K562 (cell line): ENCODE measurements around the gene MEA1. TPM values are rescaled to one million over a fixed set of nuclear protein-coding genes. Genes with fewer than 3 reads are reported as not detected.
"Not testable (repeated sequence)": the region's sequence is repeated elsewhere in the genome, so short reads cannot be mapped to it uniquely, and the experiment has no call there.

Experiments
- ATAC-seq: fragments of 200-7000 bp; cut with Tn5 transposase; 3 replicates; pipeline ENCODE4 v1.9.1; 2020; ENCODE audit warnings: moderate library complexity
- BruUV-seq: library from RNA; stranded (reverse); fragments of 400-500 nt; replicated peaks from 2 replicates; lab custom pipeline; 2021; lab: Mats Ljungman, UMichigan
- CTCF ChIA-PET: fragments of 300-600 bp; formaldehyde crosslinking; extraction: SDS; loops from one replicate; lab custom pipeline; 2021; ENCODE audit warnings: low intra/inter-chr PET ratio; lab: Yijun Ruan, JAX
- POLR2A ChIA-PET: fragments of 300-600, 350-650 bp; sonication (Branson Sonifier 250); formaldehyde crosslinking; extraction: SDS; loops from one replicate; lab custom pipeline; 2021; ENCODE audit warnings: antibody characterized with exemption, inconsistent platforms; lab: Yijun Ruan, JAX
- DNase-seq, 4 experiments: peaks; one replicate each; pipeline versions ENCODE4 v3.0.0 to v3.0.0-alpha.2; 2011 to 2018; ENCODE audit warnings: low spot score in 3 of 4, mixed read lengths in 3 of 4; ENCODE audit errors: extremely low read depth in 1 of 4
- FAIRE-seq: peaks from 2 replicates; lab custom pipeline; 2011; peaks lifted over from hg19 to GRCh38; lab: Jason Lieb, UNC
- H2AFZ ChIP-seq: 2 replicates; pipeline ENCODE4 v1.6.0; 2011; ENCODE audit warnings: low read depth, low read length, control low read depth, inconsistent platforms
- H3K27ac ChIP-seq: fragments of 200-600 bp; 3 replicates; pipeline ENCODE4 v1.8.0; 2011; ENCODE audit warnings: low read depth, mild to moderate bottlenecking, control low read depth, inconsistent platforms, low read length, moderate library complexity, mixed read lengths; ENCODE audit errors: extremely low read depth
- H3K27me3 ChIP-seq, 2 experiments: fragments of 300-600 bp in 1 of 2; 2 replicates in 1 of 2; 3 replicates in 1 of 2; pipeline versions ENCODE4 v1.6.0 to v1.8.0; 2011; ENCODE audit warnings: inconsistent platforms in 2 of 2, low read length in 2 of 2, mild to moderate bottlenecking in 1 of 2, mixed read lengths in 1 of 2, moderate library complexity in 1 of 2; ENCODE audit not compliant: control insufficient read depth in 2 of 2, insufficient read depth in 2 of 2
- H3K36me3 ChIP-seq: fragments of 300-600 bp; 3 replicates; pipeline ENCODE4 v1.8.0; 2011; ENCODE audit warnings: mild to moderate bottlenecking, low read length, inconsistent platforms; ENCODE audit not compliant: control insufficient read depth, insufficient read depth
- H3K4me1 ChIP-seq, 2 experiments: fragments of 200-600 bp in 1 of 2; replicated peaks in 1 of 2; 2 replicates in 1 of 2; 3 replicates in 1 of 2; pipeline versions ENCODE4 v1.5.1 to v1.8.0; 2011; ENCODE audit warnings: inconsistent platforms in 2 of 2, low read length in 2 of 2, mild to moderate bottlenecking in 1 of 2, mixed read lengths in 1 of 2, moderate library complexity in 1 of 2; ENCODE audit not compliant: control insufficient read depth in 2 of 2, insufficient read depth in 2 of 2
- H3K4me2 ChIP-seq: 2 replicates; pipeline ENCODE4 v1.6.1; 2011; ENCODE audit warnings: low read length, control low read depth, inconsistent platforms, mixed read lengths; ENCODE audit not compliant: insufficient read depth
- H3K4me3 ChIP-seq: fragments of 200-600 bp; sonication (generic), shearing (Covaris generic); 2 replicates; pipeline ENCODE4 v1.5.1; 2016; ENCODE audit warnings: control low read depth, inconsistent platforms
- H3K79me2 ChIP-seq: fragments of 200-600 bp; 3 replicates; pipeline ENCODE4 v1.8.0; 2011; ENCODE audit warnings: low read length, inconsistent platforms; ENCODE audit not compliant: control insufficient read depth, insufficient read depth
- H3K9ac ChIP-seq, 2 experiments: 2 replicates each; pipeline versions ENCODE4 v1.6.0 to v1.6.1; 2011; ENCODE audit warnings: low read depth in 2 of 2, low read length in 2 of 2, control low read depth in 1 of 2, inconsistent platforms in 1 of 2, mild to moderate bottlenecking in 1 of 2, mixed read lengths in 1 of 2; ENCODE audit not compliant: insufficient read depth in 1 of 2
- H3K9me1 ChIP-seq: one replicate; pipeline ENCODE4 v1.6.0; 2011; ENCODE audit warnings: inconsistent platforms, mild to moderate bottlenecking, low read length, moderate library complexity; ENCODE audit not compliant: control insufficient read depth, insufficient read depth
- H3K9me3 ChIP-seq: replicated peaks from 2 replicates; pipeline ENCODE4 v1.5.1; 2011; ENCODE audit warnings: low read depth, low read length, inconsistent platforms; ENCODE audit not compliant: control insufficient read depth, insufficient read depth
- H4K20me1 ChIP-seq: replicated peaks from 2 replicates; pipeline ENCODE4 v1.6.1; 2011; ENCODE audit warnings: low read length, inconsistent platforms, mixed read lengths; ENCODE audit not compliant: control insufficient read depth, insufficient read depth
- BCL6 ChIP-seq: fragments of 250-450 bp; sonication (Bioruptor Pico); IDR thresholded peaks from 2 replicates; pipeline ENCODE4 v1.4.0; 2020
- ETV6 ChIP-seq, 3 experiments: fragments of 150-350 bp in 1 of 3; sonication (generic) in 1 of 3; formaldehyde crosslinking in 1 of 3; IDR thresholded peaks; 2 replicates each; pipeline versions ENCODE4 v1.6.1 to v1.8.0; 2014 to 2022; ENCODE audit warnings: borderline replicate concordance in 2 of 3, low read depth in 2 of 3, antibody characterized with exemption in 1 of 3, low read length in 1 of 3, mild to moderate bottlenecking in 1 of 3, missing genetic modification reagents in 1 of 3
- FOSL1 ChIP-seq: fragments of 200-800 bp; sonication (Bioruptor generic); conservative IDR thresholded peaks from 2 replicates; pipeline ENCODE4 v1.6.1; 2016; ENCODE audit warnings: missing genetic modification characterization, missing compliant biosample characterization
- GTF2F1 ChIP-seq: IDR thresholded peaks from 2 replicates; pipeline ENCODE4 v1.6.1; 2011; ENCODE audit warnings: low read depth, low read length, improper control_type of control experiment
- HBP1 ChIP-seq: fragments of 450-650 bp; formaldehyde crosslinking; IDR thresholded peaks from 2 replicates; pipeline ENCODE4 v1.4.0; 2022; ENCODE audit warnings: missing genetic modification characterization
- POLR2A ChIP-seq: fragments of 450-650 bp; conservative IDR thresholded peaks from 2 replicates; pipeline ENCODE4 v1.6.1; 2016
- POLR2G ChIP-seq: fragments of 200-400 bp; formaldehyde crosslinking; IDR thresholded peaks from 2 replicates; pipeline ENCODE4 v1.6.1; 2017; ENCODE audit warnings: low read depth, mild to moderate bottlenecking, antibody characterized with exemption, low read length, moderate library complexity
- RBFOX2 ChIP-seq: fragments of 200-400 bp; formaldehyde crosslinking; IDR thresholded peaks from 2 replicates; pipeline ENCODE4 v1.6.1; 2017; ENCODE audit warnings: low read depth, mild to moderate bottlenecking, low read length, moderate library complexity
- STAG1 ChIP-seq: sonication (generic); formaldehyde crosslinking; IDR thresholded peaks from 2 replicates; pipeline ENCODE4 v1.5.0; 2020; ENCODE audit warnings: missing genetic modification reagents, borderline replicate concordance
- WHSC1 ChIP-seq: IDR thresholded peaks from one replicate; pipeline ENCODE4 v1.6.1; 2012; ENCODE audit warnings: low read length, control low read depth, inconsistent platforms
- ZBTB9 ChIP-seq: fragments of 450-650 bp; formaldehyde crosslinking; IDR thresholded peaks from 2 replicates; pipeline ENCODE4 v1.4.0; 2020; ENCODE audit warnings: mild to moderate bottlenecking, moderate library complexity
- WGBS: fragments of 100-300 bp; shearing (Covaris generic); methylation state at CpG from one replicate; pipeline ENCODE4 v1.1.6; 2016; ENCODE audit warnings: low coverage, mixed read lengths; ENCODE audit not compliant: insufficient coverage; ENCODE audit errors: missing lambda C conversion rate; 5-methylcytosine and 5-hydroxymethylcytosine counted together
- in situ Hi-C: fragments of 300-500 bp; cut with MboI; formaldehyde crosslinking; loops from 4 replicates; pipeline ENCODE4 v1.15.0; 2018; ENCODE audit warnings: inconsistent platforms, mixed read lengths
- intact Hi-C: fragments of 100-400 bp; cut with micrococcal nuclease; formaldehyde crosslinking; loops from 2 replicates; pipeline ENCODE4 v1.14.2; 2022
- polyA plus RNA-seq, 8 experiments: library from polyadenylated mRNA; depleted of rRNA in 4 of 8; stranded (reverse) in 5 of 8; unstranded in 3 of 8; fragments of >200 nt; fragmentation: Nextera tagmentation in 2 of 8; fragmentation: Illumina TruSeq in 1 of 8; extraction: Ambion mirVana in 2 of 8; extraction: Trizol in 1 of 8; gene quantifications; 2 replicates each; pipeline versions ENCODE4 v1.2.1 to v1.2.3, GENCODE V29; 2011 to 2014; ENCODE audit warnings: inconsistent platforms in 1 of 8, missing spikeins in 1 of 8
- total RNA-seq, 7 experiments: library from RNA; depleted of rRNA in 6 of 7; stranded (reverse); fragments of >200 nt in 6 of 7; fragmentation: Illumina TruSeq in 2 of 7; extraction: Trizol in 2 of 7; gene quantifications; 2 replicates each; pipeline versions ENCODE4 v1.2.1 to v1.2.3, GENCODE V29; 2011 to 2021; ENCODE audit warnings: low replicate concordance in 1 of 7

MEA1 gene
- total and polyA plus RNA-seq, 9 of the 15 experiments (the other 6 are each of a cell fraction or from before 2014, with no cell fraction given), result 86.8 to 210 (median 152) TPM

DNA sequence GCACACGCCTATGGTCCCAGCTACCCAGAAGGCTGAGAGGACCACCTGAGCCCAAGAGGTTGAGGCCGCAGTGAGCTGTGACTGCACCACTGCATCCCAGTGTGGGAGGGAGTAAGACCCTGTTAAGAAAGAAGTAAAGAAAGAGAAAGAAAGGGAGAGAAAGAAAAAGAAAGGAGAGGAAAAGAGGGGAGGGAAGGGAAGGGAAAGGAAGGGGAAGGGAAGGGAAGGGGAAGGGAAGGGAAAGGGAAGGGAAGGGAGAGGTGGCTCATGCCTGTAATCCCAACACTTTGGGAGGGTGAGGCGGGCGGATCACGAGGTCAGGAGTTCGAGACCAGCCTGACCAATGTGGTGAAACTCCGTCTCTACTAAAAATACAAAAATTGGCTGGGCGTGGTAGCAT, 27.7 kb upstream of the MEA1 start:
- in situ Hi-C loops, H3K79me2 ChIP-seq, BruUV-seq, DNase-seq, H4K20me1 ChIP-seq, H3K4me3 ChIP-seq, H3K9me1 ChIP-seq, H2AFZ ChIP-seq, FAIRE-seq, CTCF ChIA-PET, ATAC-seq, H3K9me3 ChIP-seq, H3K27ac ChIP-seq, H3K9ac ChIP-seq, intact Hi-C loops, H3K27me3 ChIP-seq, H3K4me2 ChIP-seq: not testable (repeated sequence)
- WGBS, result 81% methylated on average over 7 of the region's 8 CpGs
- Histone ChIP-seq H3K4me1 (peaks cover 0 to 10% of the 10 kb centered on the region in 2 experiments; a peak in 3 of 5 replicates), H3K36me3 (peaks cover 83% of the 10 kb centered on the region)
- POLR2A ChIA-PET, result interaction anchor here (1.1 to 2.5 kb wide), 5 partner anchors 8 to 13 kb away, joined by 3 to 12 read pairs (median 5); partner anchors contain the start of gene CUL7

DNA sequence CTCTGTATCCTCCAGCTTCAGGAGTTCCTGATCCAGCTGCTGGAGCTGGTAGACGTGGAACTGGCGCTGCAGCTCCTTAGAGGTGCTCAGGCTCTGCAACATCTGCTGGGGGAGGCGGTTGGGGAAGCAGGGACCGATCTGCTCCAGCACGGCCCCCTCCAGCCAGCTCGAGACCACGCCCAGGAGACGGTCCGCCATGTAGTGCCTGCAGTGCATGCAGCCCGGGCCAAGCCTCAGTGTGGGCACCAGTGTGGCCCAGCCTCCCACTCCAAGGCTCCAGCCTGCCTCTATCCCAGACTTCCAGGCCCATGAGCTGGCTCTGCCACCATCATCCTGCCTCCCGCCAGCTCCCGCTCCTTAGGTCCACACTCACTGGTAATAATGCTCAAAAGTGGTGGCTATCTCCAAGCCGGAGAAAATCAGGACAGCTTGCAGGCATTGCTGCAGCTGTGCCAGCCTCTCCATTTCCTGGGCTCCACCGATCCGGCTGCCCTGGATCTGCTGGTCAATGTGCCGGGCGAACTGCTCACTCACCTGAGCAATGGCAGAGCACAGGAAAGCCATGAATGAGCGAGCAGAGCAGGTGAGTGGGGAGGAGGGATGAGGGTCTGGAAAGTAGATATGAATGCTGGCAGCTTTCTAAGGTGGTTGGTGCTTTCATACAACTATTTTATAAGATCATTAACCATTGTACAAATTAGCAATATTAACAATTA, 27.0 kb upstream of the MEA1 start:
- POLR2A ChIA-PET, result interaction anchor here (0.7 to 2.6 kb wide), 5 partner anchors 8 to 103 kb away, joined by 3 to 7 read pairs (median 3); no protein-coding TSS in a partner anchor
- in situ Hi-C loops, result no loop called here
- no peak for DNase-seq
- TF ChIP-seq FOSL1, result no peak
- TF ChIP-seq ZBTB9 (CRISPR knock-in tag), result no peak
- no peak for TF ChIP-seq BCL6 (CRISPR knock-in tag)
- TF ChIP-seq STAG1 (CRISPR knock-in tag), result no peak
- no peak for TF ChIP-seq GTF2F1
- 0 out of 2 replicates have a peak, but pooled peaks have one; percentile 6 for TF ChIP-seq POLR2A
- peak; percentile 45; the same call in 1 of the 2 replicates for TF ChIP-seq RBFOX2
- TF ChIP-seq HBP1 (CRISPR knock-in tag), result no peak
- TF ChIP-seq ETV6 (IDR thresholded peaks at IDR 0.05; ENCODE audit: borderline replicate concordance in 1 of 2, low read depth in 2 of 2, low read length in 1 of 2), result no peak
- no peak for TF ChIP-seq ETV6 (CRISPR knock-in tag; IDR thresholded peaks at IDR 0.05; ENCODE audit: borderline replicate concordance)
- TF ChIP-seq POLR2G, result peak; percentile 57
- no peak for TF ChIP-seq WHSC1

More for the DNA sequence above, 27.0 kb upstream of the MEA1 start:
- no TSS peak for BruUV-seq
- H3K9me3 ChIP-seq, result no peaks in the 10 kb centered on the region
- H4K20me1 ChIP-seq, result no peaks in the 10 kb centered on the region
- peak overlapping the region in 1 of 2 experiments; percentile 54; a peak in 1 of 4 replicates for H3K9ac ChIP-seq
- H3K4me2 ChIP-seq, result no peak overlapping the region
- intact Hi-C loops, result no loop called here
- H3K4me1 ChIP-seq, result peaks cover 0 to 10% of the 10 kb centered on the region in 2 experiments; a peak in 3 of 5 replicates
- peaks cover 9% of the 10 kb centered on the region for H3K9me1 ChIP-seq
- 91% methylated on average over 18 of the region's 18 CpGs for WGBS
- no peak overlapping the region for H2AFZ ChIP-seq
- H3K4me3 ChIP-seq, result no peak overlapping the region
- H3K36me3 ChIP-seq, result peaks cover 80% of the 10 kb centered on the region
- no peaks in the 10 kb centered on the region for H3K79me2 ChIP-seq
- CTCF ChIA-PET, result no interaction called here
- H3K27me3 ChIP-seq, result no peaks in the 10 kb centered on the region
- FAIRE-seq, result no peak
- no peak for ATAC-seq
- H3K27ac ChIP-seq, result no peak overlapping the region
